NCI-H1105 treated with DMSO at 0.1 percent for 48 hours (cell line): ENCODE measurements around the gene CIZ1.
"Not testable (repeated sequence)": the region's sequence is repeated elsewhere in the genome, so short reads cannot be mapped to it uniquely, and the experiment has no call there.

ENCODE experiments used
- DNase-seq: peaks from one replicate; lab custom pipeline; 2025; lab: John Stamatoyannopoulos, UW

The CIZ1 gene

GRCh38 chr9:128190516-128191405 is 611 bp downstream of the CIZ1 start:
- no peak for DNase-seq

GRCh38 chr9:128190013-128190412 is 1.4 kb downstream of the CIZ1 start:
- DNase-seq = no peak

- DNase-seq = no peak
These were observed 3.2 kb downstream of the CIZ1 start for GRCh38 chr9:128188209-128188608.

- no peak for DNase-seq
These were observed 4.0 kb downstream of the CIZ1 start for GRCh38 chr9:128187361-128187760.

GRCh38 chr9:128185979-128186965 is 5.1 kb downstream of the CIZ1 start:
- no peak for DNase-seq

GRCh38 chr9:128182893-128183588 is 8.3 kb downstream of the CIZ1 start:
- DNase-seq = no peak

GRCh38 chr9:128181480-128181879 is 9.9 kb downstream of the CIZ1 start:
- DNase-seq = not testable (repeated sequence)

GRCh38 chr9:128180447-128180846 is 10.9 kb downstream of the CIZ1 start:
- no peak for DNase-seq

GRCh38 chr9:128180001-128180400 is 11.4 kb downstream of the CIZ1 start:
- no peak for DNase-seq

GRCh38 chr9:128178806-128179431 is 12.5 kb downstream of the CIZ1 start:
- DNase-seq = no peak

- no peak for DNase-seq
These were observed 15.6 kb downstream of the CIZ1 start for GRCh38 chr9:128175726-128176125.

- no peak for DNase-seq
These were observed 16.2 kb downstream of the CIZ1 start for GRCh38 chr9:128175102-128175563.

GRCh38 chr9:128174062-128174461 is 17.3 kb downstream of the CIZ1 start:
- DNase-seq = no peak

- DNase-seq = no peak
These were observed 21.4 kb downstream of the CIZ1 start for GRCh38 chr9:128169925-128170324.

- DNase-seq = no peak
These were observed 21.9 kb downstream of the CIZ1 start for GRCh38 chr9:128169492-128169891.

- DNase-seq = no peak
These were observed 22.6 kb downstream of the CIZ1 start for GRCh38 chr9:128168731-128169308.

- no peak for DNase-seq
These were observed 24.2 kb downstream of the CIZ1 start for GRCh38 chr9:128167209-128167608.

- DNase-seq = no peak
These were observed 25.2 kb downstream of the CIZ1 start for GRCh38 chr9:128166169-128166568.

- no peak for DNase-seq
These were observed 27.0 kb downstream of the CIZ1 start for GRCh38 chr9:128164307-128164885.

- DNase-seq = no peak
These were observed 27.7 kb downstream of the CIZ1 start for GRCh38 chr9:128163523-128164306.
